Measurements from ENCODE around the gene MTIF2.
"Not testable (repeated sequence)": the region's sequence is repeated elsewhere in the genome, so short reads cannot be mapped to it uniquely, and the experiment has no call there.

The MTIF2 gene, protein sequence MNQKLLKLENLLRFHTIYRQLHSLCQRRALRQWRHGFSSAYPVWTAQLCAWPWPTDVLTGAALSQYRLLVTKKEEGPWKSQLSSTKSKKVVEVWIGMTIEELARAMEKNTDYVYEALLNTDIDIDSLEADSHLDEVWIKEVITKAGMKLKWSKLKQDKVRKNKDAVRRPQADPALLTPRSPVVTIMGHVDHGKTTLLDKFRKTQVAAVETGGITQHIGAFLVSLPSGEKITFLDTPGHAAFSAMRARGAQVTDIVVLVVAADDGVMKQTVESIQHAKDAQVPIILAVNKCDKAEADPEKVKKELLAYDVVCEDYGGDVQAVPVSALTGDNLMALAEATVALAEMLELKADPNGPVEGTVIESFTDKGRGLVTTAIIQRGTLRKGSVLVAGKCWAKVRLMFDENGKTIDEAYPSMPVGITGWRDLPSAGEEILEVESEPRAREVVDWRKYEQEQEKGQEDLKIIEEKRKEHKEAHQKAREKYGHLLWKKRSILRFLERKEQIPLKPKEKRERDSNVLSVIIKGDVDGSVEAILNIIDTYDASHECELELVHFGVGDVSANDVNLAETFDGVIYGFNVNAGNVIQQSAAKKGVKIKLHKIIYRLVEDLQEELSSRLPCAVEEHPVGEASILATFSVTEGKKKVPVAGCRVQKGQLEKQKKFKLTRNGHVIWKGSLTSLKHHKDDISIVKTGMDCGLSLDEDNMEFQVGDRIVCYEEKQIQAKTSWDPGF

GRCh38 chr2:55268907-55269644 lies at the start of gene MTIF2:
TSS of gene MTIF2 (minus strand) at chr2:55269231. CDS start at chr2:55263858, 5,373 bp downstream.
- peak; percentile 95 for DNase-seq (ENCODE audit: low spot score)

DNA sequence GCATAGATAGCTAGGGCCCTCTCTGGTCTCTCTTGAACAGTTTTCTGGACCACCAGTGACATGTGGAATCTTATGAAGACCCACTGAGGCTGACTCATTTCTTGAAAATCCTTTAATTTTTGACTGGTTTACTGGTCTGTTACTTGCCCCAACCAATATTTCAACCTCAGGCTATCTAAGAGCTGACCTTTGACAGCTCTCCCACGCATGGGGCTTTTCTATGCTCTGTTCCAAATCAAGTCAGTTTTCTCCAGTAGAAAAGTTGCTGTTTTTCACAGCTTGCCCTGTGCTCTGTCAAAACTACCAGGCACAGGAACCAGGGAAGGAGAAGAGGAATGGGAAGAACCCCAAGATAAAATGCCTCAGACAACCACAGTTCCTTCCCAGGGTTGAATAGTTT lies 46.0 kb upstream of the MTIF2 start:
- DNase-seq (ENCODE audit: low spot score): no peak

DNA sequence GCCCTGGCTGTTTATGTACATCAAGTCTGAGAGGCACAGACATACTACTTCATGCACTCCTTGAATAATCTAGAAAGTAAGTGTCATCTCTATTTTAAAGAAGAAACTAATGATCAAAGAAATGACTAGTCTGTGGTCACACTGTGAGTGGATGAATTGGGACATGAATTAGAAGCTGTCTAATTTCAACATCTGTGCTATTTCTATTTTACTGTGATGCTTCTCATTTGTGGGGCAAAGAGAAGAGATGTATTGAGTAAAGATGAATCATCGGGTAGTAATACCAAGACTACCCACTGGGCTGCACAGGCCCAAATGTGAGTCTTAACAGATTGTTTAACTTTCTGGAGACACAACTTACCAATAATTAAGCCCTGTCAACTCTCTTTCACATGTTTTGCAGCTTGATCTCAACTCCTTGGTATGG lies 42.4 kb upstream of the MTIF2 start:
- no peak for DNase-seq (ENCODE audit: low spot score)

GRCh38 chr2:55309446-55309845 lies 40.4 kb upstream of the MTIF2 start:
- DNase-seq (ENCODE audit: low spot score): no peak

GRCh38 chr2:55302241-55302640 lies 33.2 kb upstream of the MTIF2 start:
- DNase-seq (ENCODE audit: low spot score): no peak

DNA sequence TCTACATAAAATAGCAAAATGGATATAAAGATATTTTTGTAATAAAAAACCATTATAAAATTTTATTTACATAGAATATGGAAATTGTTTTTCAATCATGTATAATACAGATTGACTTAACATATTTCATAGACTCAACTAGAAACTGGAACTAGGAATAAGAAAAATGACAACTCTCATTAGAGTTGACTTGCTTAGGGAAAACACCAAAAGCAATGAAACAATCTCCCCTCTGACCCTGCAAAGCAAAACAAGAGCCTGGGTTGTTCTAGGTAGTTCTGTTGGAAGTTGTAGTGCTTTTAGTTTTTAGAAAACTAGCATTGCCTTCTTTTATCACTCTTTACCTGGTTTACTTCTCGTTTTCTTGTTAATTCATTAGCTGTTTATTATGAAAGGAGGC lies 32.2 kb upstream of the MTIF2 start:
- no peak for DNase-seq (ENCODE audit: low spot score)

GRCh38 chr2:55296393-55296792 lies 27.4 kb upstream of the MTIF2 start:
- DNase-seq (ENCODE audit: low spot score): no peak

DNA sequence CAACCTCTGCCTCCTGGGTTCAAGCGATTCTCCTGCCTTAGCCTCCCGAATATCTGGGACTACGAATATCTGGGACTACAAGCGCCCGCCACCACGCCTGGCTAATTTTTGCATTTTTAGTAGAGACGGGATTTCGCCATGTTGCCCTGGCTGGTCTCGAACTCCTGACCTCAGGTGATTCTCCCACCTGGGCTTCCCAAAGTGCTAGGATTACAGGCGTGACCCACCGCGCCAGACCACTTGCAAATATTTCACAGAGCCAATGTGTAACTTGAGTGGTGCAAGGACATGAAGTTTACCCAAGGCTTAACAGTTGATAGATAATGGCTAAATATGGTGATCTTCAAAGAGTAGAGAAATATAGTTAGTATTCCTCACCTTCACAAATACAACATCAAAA lies 14.1 kb upstream of the MTIF2 start:
- no peak for DNase-seq (ENCODE audit: low spot score)

DNA sequence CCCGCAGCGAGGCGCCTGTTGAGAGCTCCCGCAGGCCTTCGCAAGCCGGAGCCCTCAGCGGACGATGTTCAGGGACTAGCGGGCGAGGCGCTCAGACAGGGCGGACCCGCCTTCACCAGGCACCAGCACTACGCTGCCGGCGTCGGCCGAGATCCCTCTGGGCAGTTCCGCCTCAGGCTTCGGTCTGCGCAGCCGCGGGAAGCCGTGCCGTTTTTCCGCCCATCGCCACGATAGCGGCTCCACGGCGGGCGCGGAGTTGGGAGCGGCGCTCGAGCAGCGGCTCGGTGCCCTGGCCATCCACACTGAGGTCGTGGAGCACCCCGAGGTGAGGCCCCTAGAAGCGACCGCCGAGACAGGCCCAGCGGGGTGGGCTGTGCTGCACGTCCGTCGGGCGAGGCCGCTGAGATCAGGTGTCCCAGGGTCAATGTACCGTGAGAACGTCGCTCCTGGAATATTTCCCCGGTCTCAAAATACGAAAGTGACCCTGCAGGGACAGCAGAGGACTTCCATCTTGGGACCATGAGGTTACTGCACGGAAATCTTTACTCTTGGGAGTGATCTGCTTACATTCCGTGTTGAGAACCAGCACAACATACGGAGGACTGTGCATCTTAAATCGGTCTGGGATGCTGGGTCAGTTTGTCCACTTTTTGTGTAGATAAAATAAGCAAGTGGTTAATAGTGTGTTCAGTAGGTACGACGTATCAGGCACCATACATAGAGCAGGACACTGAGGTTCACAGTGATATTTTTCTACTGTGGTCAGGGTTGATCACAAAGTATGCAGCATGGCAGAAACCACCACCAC lies 13.3 kb upstream of the MTIF2 start:
- peak; percentile 89 for DNase-seq (ENCODE audit: low spot score)

DNA sequence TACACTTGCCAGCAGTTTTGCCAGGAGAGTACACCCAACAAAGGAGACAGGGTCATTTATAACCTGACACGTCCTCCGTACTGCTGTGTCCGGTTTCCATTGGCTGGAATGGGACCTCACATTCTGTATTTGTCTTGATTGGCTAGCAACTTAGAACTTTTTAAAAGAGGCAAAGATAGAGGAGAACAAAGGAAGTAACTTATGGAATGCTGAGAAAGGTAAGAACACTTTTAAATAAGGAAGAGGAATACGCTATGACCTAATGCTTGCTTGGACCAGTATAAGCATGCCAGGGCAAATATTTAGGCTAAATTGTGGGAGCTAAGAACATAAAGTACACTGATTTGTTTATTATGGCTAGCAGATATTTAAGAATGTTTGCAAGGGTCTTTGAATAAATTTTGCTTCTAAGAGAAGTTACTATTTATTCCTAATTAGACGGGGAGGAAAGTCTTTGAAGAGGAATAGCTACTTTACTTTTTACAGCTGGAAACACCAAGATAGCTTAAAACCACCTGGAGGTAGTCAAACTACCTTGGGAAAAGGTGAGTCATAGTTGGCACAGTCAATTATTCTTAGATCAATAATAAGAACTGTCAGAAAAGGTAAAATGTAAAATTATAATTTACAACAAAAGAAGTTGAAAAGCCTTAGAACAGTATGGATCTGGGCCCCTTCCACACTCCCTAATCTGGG lies 12.0 kb upstream of the MTIF2 start:
- DNase-seq (ENCODE audit: low spot score): not testable (repeated sequence)

DNA sequence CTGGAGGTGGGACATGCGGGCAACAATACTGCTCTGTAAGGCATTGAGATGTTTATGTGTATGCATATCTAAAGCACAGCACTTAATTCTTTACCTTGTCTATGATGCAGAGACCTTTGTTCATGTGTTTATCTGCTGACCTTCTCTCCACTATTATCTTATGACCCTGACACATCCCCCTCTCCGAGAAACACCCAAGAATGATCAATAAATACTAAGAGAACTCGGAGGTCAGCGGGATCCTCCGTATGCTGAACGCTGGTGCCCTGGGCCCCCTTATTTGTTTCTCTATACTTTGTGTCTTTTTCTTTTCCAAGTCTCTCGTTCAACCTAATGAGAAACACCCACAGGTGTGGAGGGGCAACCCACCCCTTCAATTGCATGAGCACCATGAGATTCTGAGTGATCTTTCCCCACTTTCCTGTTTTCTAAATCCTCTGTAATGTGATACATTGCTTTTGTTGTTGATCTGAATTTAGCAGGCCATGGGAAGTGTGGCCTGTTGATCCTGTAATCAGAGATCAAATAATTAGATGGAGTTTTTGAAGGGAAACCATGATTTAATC lies 10.9 kb upstream of the MTIF2 start:
- not testable (repeated sequence) for DNase-seq (ENCODE audit: low spot score)

DNA sequence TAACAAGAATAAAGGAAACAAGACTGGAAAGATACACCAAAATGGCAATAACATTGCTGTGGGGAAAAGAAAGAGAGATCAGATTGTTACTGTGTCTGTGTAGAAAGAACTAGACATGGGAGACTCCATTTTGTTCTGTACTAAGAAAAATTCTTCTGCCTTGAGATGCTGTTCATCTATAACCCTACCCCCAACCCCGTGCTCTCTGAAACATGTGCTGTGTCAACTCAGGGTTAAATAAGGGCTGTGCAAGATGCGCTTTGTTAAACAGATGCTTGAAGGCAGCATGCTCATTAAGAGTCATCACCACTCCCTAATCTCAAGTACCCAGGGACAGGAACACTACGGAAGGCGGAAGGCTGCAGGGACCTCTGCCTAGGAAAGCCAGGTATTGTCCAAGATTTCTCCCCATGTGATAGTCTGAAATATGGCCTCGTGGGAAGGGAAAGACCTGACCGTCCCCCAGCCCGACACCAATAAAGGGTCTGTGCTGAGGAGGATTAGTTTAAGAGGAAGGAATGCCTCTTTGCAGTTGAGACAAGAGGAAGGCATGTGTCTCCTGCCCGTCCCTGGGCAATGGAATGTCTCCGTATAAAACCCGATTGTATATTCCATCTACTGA lies 10.3 kb upstream of the MTIF2 start:
- DNase-seq (ENCODE audit: low spot score): not testable (repeated sequence)

- DNase-seq (ENCODE audit: low spot score): no peak
Observed at GRCh38 chr2:55277310-55277709, 8.3 kb upstream of the MTIF2 start.

DNA sequence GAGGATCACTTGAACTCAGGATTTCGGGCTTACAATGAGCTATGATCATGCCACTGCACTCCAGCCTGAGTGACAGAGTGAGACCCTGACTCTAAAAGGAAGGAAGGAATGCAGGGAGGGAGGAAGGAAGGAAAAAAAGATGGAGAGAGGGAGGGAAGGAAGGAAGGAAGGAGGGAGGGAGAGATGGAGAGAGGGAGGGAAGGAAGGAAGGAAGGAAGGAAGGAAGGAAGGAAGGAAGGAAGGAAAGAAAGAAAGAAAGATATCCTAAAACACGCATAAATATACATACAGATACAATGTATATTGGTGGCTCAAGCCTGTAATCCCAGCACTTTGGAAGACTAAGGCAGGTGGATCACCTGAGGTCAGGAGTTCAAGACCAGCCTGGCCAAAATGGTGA lies 5.3 kb upstream of the MTIF2 start:
- DNase-seq (ENCODE audit: low spot score): not testable (repeated sequence)

DNA sequence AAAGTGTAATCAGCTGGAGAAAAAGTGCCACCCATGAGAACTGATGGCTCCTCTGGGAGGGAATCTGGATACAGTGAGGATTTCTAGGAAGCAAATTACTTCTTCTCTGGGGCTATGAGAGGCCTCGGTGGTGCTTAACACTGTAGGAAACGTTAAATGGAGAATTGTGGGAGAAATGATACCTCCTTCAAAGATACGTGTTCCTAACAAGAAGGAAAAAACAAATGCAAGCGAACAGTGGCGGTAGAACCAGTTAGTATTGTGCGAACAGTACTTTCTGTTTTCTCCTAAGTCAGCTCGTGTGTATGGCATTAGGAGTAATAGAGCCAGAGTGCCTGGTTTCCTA lies 587 bp upstream of the MTIF2 start:
- no peak for DNase-seq (ENCODE audit: low spot score)

GRCh38 chr2:55268288-55268906 lies 634 bp downstream of the MTIF2 start:
- DNase-seq (ENCODE audit: low spot score): no peak

DNA sequence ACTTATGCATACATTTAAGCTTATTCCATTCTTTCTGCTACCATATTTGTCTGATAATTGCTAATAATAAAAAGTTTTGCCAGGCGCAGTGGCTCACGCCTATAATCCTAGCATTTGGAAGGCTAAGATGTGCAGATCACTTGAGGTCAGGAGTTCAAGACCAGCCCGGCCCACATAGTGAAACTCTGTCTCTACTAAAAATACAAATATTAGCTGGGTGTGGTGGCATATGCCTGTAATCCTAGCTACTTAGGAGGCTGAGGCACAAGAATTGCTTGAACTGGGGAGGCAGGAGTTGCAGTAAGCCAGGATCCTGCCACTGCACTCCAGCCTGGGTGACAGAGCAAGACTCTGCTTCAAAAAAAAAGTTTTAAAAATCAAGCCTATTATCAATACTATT lies 9.4 kb downstream of the MTIF2 start:
- not testable (repeated sequence) for DNase-seq (ENCODE audit: low spot score)

DNA sequence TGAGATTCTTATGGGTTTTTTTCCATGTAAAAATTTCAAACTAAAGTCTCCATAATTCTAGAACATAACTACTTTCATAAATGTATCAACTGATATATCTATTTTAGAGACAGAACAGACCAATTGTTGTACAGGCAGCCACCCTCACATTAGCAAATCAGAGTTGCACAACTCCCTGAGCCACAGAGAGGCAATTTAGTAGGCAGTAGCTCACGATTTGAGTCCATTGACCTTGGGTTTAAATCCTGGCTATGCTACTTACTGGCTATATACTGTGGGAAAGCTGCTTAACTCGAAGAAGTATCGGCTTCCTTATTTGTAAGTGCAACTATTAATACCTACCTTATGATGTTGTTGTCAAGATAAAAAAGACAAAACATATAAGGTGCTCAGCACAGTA lies 16.2 kb downstream of the MTIF2 start:
- DNase-seq (ENCODE audit: low spot score): no peak

DNA sequence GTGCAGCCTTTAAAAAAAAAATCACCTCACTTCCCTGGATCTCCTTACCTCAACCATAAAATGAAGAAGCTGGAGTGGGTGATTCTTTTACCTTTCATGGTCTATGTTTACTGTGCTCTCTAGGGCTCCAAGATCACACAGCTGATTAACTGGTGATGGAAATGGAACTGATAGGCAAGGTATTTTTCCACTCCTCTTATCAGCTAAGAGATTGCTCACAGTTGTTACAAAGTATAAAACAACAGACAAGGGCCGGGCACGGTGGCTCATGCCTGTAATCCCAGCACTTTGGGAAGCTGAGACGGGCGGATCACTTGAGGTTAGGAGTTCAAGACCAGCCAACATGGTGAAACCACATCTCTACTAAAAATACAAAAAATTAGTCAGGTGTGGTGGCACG lies 22.0 kb downstream of the MTIF2 start:
- no peak for DNase-seq (ENCODE audit: low spot score)

- no peak for DNase-seq (ENCODE audit: low spot score)
Observed at GRCh38 chr2:55245411-55245810, 23.6 kb downstream of the MTIF2 start.

Measured in LoVo (cell line).